Right kidney (tissue), 1 donor: ENCODE data around the gene POLR2L.

ENCODE experiments used
- DNase-seq: peaks from one replicate; pipeline ENCODE4 v3.0.0-alpha.2; 2016

The POLR2L gene

GRCh38 chr11:870127-870413 is 27.7 kb upstream of the POLR2L start:
- peak; percentile 65 for DNase-seq

GRCh38 chr11:869399-870126 is 27.2 kb upstream of the POLR2L start:
- no peak for DNase-seq

- no peak for DNase-seq
These were observed 26.5 kb upstream of the POLR2L start for GRCh38 chr11:868802-869201.

- no peak for DNase-seq
These were observed 26.1 kb upstream of the POLR2L start for GRCh38 chr11:868394-868793.

GRCh38 chr11:867856-868358 is 25.6 kb upstream of the POLR2L start:
- no peak for DNase-seq

- no peak for DNase-seq
These were observed 24.2 kb upstream of the POLR2L start for GRCh38 chr11:866481-866880.

GRCh38 chr11:865462-866430 is 23.4 kb upstream of the POLR2L start:
- no peak for DNase-seq

- no peak for DNase-seq
These were observed 22.6 kb upstream of the POLR2L start for GRCh38 chr11:864898-865297.

GRCh38 chr11:863910-864827 is 21.8 kb upstream of the POLR2L start:
- DNase-seq = no peak

GRCh38 chr11:863023-863909 is 20.9 kb upstream of the POLR2L start:
- peak; percentile 66 for DNase-seq

- DNase-seq = peak; percentile 69
These were observed 20.3 kb upstream of the POLR2L start for GRCh38 chr11:862696-863022.

GRCh38 chr11:862081-862661 is 19.8 kb upstream of the POLR2L start:
- DNase-seq = no peak

GRCh38 chr11:861105-861479 is 18.8 kb upstream of the POLR2L start:
- no peak for DNase-seq

- DNase-seq = no peak
These were observed 18.1 kb upstream of the POLR2L start for GRCh38 chr11:860234-861104.

GRCh38 chr11:859394-860131 is 17.2 kb upstream of the POLR2L start:
- peak; percentile 68 for DNase-seq

- no peak for DNase-seq
These were observed 16.5 kb upstream of the POLR2L start for GRCh38 chr11:858762-859339.

- DNase-seq = no peak
These were observed 15.9 kb upstream of the POLR2L start for GRCh38 chr11:858053-858761.

- DNase-seq = no peak
These were observed 14.1 kb upstream of the POLR2L start for GRCh38 chr11:856397-856796.
